ENCODE measurements around the gene TAGLN3.

Gene TAGLN3

DNA sequence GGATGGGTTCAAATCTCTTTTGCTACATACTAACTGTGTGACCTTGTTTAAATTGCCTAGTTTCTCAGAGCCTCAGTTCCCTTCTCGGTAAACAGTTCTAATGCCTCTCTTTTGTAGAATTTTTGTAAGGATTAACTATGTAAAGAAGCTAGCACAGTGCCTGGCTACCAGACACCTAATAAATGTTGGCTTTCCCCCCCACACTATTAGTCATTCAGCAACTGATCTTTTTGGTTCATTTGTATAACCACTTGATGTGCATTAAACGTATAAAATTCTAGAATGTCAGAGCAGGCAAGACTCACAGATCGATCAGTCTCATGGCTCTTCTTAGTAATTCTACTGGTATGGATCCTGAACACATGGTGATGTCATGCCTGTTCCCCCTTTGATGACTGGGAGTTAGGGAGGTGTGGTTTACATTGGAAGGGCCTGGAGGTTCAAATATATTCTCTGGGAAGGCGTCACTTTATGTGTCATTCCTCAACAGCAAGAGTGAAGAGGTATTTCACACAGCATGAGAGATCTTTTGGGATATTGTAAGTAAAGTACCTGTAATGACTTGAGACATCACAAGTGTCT is 6.5 kb downstream of the TAGLN3 start:
- H3K4me3 ChIP-seq (replicated peaks; ENCODE audit: low read depth, low read length), result no peak overlapping the region
- no peak for DNase-seq (ENCODE audit: extremely low read depth, low read depth)
- TF ChIP-seq, protein P1, sequence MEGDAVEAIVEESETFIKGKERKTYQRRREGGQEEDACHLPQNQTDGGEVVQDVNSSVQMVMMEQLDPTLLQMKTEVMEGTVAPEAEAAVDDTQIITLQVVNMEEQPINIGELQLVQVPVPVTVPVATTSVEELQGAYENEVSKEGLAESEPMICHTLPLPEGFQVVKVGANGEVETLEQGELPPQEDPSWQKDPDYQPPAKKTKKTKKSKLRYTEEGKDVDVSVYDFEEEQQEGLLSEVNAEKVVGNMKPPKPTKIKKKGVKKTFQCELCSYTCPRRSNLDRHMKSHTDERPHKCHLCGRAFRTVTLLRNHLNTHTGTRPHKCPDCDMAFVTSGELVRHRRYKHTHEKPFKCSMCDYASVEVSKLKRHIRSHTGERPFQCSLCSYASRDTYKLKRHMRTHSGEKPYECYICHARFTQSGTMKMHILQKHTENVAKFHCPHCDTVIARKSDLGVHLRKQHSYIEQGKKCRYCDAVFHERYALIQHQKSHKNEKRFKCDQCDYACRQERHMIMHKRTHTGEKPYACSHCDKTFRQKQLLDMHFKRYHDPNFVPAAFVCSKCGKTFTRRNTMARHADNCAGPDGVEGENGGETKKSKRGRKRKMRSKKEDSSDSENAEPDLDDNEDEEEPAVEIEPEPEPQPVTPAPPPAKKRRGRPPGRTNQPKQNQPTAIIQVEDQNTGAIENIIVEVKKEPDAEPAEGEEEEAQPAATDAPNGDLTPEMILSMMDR (IDR thresholded peaks at IDR 0.05; ENCODE audit: low read depth, low read length, missing control alignments), result no peak

- H3K4me3 ChIP-seq (replicated peaks; ENCODE audit: low read depth, low read length), result no peak overlapping the region
- TF ChIP-seq, protein P1 (IDR thresholded peaks at IDR 0.05; ENCODE audit: low read depth, low read length, missing control alignments), result no peak
- DNase-seq (ENCODE audit: extremely low read depth, low read depth), result no peak
Measured at GRCh38 chr3:112007633-112008032, 8.9 kb downstream of the TAGLN3 start.

DNA sequence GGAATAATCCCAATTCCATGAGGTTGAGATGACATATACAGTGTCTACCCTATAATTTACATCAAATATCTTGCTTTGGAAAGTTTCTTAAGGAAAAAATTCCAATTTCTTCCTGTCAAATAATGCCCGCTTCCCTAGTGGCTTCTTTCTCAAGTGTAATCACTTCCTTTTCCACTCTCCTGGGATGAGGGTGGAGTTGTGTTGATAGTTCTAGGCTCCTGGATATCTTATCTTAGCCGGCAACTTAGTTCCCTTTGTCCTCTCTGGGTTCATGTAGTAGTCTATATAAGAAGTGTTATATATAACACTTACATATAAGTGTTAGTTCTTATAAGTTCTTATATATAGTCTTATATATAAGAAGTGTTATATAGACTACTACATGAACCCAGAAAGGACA is 10.9 kb downstream of the TAGLN3 start:
- TF ChIP-seq, protein P1 (IDR thresholded peaks at IDR 0.05; ENCODE audit: low read depth, low read length, missing control alignments), result no peak
- DNase-seq (ENCODE audit: extremely low read depth, low read depth), result no peak
- no peak overlapping the region for H3K4me3 ChIP-seq (replicated peaks; ENCODE audit: low read depth, low read length)

DNA sequence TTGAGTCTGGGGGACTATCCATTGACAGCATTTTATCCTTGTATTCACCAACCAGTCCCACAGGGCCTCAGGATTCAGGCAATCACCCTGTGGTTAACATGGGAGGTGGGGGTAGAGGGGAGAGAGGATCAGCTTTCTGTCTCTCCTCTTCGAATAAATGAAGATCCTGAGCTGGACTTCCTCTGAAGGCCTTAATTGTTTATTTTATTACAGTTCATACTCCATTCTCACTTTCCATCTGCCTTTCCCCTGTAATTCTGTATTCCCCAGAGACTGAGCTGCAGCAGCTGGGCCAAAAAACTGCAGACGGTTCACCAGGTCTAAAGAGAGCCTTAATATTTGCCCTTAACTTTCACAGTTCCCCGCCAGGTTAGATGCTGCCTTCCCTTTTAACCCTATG is 11.9 kb downstream of the TAGLN3 start:
- TF ChIP-seq, protein P1 (IDR thresholded peaks at IDR 0.05; ENCODE audit: low read depth, low read length, missing control alignments), result no peak
- no peak overlapping the region for H3K4me3 ChIP-seq (replicated peaks; ENCODE audit: low read depth, low read length)
- DNase-seq (ENCODE audit: extremely low read depth, low read depth), result no peak

DNA sequence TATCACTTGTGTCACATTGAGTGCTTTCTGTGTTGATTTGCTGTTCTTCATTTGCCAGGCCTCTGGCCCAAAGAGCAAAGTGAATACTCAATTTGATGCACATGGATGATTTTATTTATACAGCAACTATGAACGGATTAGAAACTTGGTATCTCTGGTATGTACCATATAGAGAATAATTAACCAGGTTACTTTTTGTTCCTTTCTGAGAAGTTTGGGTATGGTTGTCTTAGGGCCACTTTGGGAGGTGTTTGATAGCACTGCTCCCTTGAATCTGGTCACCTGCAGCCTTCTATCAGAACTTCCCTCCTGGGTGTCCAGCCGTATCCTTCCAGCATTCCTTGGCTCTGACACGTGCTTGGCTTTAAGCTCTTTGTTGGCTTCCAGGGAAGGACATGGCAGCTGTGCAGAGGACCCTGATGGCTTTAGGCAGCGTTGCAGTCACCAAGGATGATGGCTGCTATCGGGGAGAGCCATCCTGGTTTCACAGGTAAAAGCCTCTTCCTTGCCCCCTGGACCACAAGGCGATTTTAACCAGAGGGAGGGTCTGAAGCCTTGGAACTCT is 12.7 kb downstream of the TAGLN3 start:
- H3K4me3 ChIP-seq (replicated peaks; ENCODE audit: low read depth, low read length), result no peak overlapping the region
- no peak for DNase-seq (ENCODE audit: extremely low read depth, low read depth)

GRCh38 chr3:112012205-112012992 is 13.7 kb downstream of the TAGLN3 start:
- TF ChIP-seq, protein P1 (IDR thresholded peaks at IDR 0.05; ENCODE audit: low read depth, low read length, missing control alignments), result no peak
- DNase-seq (ENCODE audit: extremely low read depth, low read depth), result no peak
- no peak overlapping the region for H3K4me3 ChIP-seq (replicated peaks; ENCODE audit: low read depth, low read length)

More for the DNA sequence above, 12.7 kb downstream of the TAGLN3 start:
- TF ChIP-seq, protein P1 (IDR thresholded peaks at IDR 0.05; ENCODE audit: low read depth, low read length, missing control alignments), result no peak

Measured in HFF-Myc (cell line).